Skeletal muscle cell (primary cell): ENCODE data around the gene PSMB10.
"Not testable (repeated sequence)": the region's sequence is repeated elsewhere in the genome, so short reads cannot be mapped to it uniquely, and the experiment has no call there.

Source experiments
- DNase-seq: peaks from one replicate; pipeline ENCODE4 v3.0.0-alpha.2; 2010; ENCODE audit warnings: low read depth
- H3K4me3 ChIP-seq: 2 replicates; pipeline ENCODE4 v1.5.1; 2011; ENCODE audit warnings: low read depth, mild to moderate bottlenecking, control low read depth, low read length, moderate library complexity

The PSMB10 gene

DNA sequence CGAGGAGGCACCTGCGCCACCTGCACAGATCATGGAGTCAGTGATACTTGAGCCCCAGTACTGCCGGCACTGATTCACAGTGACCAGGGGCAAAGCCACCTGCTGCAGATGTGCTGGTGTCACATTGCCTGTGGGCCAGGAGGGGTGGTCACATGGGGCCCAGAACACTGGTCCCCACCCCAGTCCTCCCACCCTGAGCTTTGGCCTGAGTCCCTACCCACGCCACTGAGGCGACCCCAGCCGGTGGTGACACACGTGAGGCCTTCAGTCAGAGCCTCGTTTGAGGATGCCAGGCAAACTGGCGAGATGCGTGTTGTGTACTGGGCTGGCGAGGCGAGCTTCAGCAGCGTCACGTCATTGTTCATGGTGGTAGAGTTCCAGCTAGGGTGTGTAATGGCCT lies 6.5 kb downstream of the PSMB10 start:
- H3K4me3 ChIP-seq = no peak overlapping the region
- no peak for DNase-seq

DNA sequence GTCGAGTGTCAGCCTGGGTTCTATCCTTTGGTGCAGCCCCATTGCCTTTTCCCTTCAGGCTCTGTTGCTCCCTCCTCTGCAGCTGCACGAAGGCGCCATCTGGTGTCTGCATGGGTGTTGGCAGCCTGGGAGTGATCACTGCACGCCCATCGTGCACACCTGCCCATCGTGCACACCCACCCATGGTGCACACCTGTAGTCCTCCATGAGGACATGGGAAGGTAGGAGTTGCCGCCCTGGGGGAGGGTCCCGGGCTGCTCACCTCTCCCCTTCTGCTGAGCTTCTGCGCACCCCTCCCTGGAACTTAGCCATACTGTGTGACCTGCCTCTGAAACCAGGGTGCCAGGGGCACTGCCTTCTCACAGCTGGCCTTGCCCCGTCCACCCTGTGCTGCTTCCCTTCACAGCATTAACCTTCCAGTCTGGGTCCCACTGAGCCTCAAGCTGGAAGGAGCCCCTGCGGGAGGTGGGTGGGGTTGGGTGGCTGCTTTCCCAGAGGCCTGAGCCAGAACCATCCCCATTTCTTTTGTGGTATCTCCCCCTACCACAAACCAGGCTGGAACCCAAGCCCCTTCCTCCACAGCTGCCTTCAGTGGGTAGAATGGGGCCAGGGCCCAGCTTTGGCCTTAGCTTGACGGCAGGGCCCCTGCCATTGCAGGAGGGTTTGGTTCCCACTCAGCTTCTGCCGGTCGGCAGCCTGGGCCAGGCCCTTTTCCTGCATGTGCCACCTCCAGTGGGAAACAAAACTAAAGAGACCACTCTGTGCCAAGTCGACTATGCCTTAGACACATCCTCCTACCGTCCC lies 7.9 kb downstream of the PSMB10 start:
- DNase-seq = no peak
- no peak overlapping the region for H3K4me3 ChIP-seq

DNA sequence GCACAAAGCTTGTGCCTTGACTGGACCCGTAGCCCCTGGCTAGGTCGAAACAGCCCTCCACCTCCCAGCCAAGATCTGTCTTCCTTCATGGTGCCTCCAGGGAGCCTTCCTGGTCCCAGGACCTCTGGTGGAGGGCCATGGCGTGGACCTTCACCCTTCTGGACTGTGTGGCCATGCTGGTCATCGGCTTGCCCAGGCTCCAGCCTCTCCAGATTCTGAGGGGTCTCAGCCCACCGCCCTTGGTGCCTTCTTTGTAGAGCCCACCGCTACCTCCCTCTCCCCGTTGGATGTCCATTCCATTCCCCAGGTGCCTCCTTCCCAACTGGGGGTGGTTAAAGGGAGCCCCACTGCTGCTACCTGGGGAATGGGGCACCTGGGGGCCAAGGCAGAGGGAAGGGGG lies 8.5 kb downstream of the PSMB10 start:
- H3K4me3 ChIP-seq = no peak overlapping the region
- no peak for DNase-seq

DNA sequence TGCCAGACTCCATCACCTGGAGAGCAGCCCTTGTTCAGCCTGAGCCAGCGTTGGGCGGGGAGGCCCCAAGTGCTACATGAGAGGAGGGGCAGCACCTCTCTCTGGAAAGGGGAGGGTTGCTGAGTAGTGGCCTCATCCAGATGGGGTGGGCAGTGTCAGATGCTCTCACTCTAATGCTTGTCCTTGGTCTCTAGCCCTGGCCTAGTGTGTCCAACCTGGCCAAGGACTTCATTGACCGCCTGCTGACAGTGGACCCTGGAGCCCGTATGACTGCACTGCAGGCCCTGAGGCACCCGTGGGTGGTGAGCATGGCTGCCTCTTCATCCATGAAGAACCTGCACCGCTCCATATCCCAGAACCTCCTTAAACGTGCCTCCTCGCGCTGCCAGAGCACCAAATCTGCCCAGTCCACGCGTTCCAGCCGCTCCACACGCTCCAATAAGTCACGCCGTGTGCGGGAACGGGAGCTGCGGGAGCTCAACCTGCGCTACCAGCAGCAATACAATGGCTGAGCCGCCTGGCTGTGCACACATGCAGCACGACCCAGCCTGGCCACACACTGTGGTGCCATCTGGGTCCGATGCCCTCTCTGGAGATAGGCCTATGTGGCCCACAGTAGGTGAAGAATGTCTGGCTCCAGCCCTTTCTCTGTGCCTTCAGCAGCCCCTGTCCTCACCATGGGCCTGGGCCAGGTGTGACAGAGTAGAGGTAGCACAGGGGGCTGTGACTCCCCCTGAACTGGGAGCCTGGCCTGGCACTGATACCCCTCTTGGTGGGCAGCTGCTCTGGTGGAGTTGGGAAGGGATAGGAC lies 9.3 kb downstream of the PSMB10 start:
- H3K4me3 ChIP-seq = no peak overlapping the region
- no peak for DNase-seq

DNA sequence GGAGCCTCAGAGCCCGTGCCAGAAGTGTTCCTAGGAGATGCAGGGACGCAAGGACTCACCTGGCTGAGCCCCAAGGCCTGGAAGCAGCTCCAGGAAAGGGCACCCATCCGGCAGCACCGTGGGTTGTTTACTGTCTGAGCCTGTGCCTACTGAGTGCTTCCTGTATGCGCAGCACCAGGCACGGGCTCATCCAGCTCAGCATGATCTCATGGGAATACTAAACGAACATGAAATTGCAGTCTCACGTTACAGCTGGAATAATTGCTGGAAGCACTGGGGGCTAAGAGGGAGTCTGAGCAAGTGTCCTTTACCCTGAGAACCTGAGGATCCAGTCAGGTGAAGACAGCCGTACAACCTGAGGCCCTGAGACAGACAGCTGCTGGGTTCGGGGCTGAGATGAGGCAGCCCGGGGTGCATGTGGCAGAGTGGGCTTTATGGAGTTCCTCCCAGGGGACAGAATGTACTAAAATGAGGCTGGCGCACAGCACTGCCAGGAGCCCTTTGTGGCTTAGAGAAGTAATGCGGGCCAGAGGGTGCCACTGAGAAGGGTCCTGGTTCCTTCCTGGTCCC lies 10.4 kb downstream of the PSMB10 start:
- H3K4me3 ChIP-seq = no peak overlapping the region
- no peak for DNase-seq

DNA sequence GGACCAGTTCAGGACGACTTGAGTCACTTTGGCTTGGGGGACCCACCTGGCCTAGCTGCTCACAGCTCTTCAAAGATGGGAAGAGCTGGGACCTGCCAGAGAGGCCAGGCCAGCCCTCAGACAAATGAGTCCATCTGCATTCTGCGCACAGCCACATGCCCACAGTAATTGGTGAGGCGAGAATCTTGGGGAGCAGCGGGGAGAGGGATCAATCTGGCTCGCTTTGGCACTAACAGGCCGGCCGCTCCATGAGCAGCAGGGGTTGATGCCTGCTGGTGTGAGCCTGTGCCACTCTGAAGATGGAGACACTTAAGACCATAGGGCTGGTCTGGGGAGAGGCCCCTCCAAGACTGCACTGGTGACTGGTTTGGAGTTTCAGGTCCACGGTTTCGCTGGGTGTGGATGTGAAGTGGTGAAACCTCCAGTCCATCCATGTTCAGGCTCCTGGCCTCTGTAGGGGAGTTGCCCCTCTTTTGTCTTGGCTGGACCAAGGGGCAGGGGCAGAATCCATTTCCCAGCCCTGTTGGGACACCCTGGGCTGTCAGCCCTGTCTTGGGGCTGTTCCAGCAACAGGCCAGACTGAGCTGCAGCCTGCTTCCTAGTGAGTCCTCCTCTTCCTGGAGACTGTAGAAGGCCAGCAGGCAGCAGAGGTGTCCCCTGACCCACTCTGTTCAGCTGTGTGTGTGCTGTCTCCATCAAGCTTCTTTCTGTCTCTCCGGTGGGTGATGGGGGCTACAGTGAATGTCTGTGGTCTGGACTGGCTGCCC lies 12.3 kb downstream of the PSMB10 start:
- no peak for DNase-seq
- H3K4me3 ChIP-seq = no peak overlapping the region

DNA sequence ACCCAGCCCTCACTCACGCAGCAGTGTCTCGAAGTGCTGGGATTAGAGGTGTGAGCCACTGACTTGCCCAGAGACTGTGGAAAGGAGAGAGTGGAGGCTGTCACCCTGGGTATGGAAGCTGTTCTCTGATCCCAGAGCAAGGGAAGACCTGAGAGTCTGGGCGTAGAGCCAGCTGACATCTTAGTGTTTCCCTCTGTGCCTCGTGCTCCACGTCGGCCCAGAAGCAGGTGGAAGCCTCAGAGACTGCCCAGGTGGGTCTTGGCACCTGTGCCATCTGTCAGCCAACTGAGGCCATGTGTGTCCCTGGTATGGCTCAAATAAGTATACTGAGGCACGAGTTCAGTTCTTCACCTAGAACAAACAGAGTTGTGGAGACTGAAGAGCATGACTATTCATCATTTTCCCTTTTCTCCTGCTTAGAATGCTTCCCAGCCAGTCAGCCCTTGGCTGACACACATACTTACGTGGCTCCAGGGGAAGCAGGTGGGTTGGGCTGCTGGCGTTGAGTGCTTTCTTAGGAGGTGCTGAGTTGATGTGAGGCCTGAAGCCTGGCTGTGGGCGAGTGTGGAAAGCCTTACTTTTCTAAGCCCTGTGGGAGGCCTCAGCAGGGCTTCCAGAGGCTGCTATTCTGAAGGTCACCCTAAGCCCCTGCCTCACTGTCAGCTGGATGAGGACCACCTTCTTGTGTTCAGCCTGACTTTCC lies 13.1 kb downstream of the PSMB10 start:
- no peak overlapping the region for H3K4me3 ChIP-seq
- DNase-seq = no peak

DNA sequence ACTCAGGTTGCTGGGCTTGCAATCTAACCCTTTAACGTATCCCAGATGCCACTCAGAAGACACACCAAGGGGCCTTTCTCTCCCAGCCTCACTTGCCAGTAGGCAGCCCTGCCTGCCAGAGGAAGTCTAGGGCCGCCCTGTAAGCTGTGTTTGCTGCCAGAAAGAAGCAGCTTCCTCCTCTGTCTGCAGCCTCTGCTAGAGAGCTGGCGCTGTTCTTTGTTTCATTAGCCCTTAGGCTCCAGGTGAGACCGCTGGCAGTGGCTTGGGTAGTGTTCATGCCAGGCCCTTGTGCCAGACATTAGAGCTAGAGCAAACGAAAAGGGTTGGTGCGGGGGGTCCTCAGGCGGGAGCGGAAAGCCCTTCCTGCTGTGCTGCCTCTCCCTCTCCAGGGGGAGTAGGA lies 13.9 kb downstream of the PSMB10 start:
- DNase-seq = no peak
- no peak overlapping the region for H3K4me3 ChIP-seq

DNA sequence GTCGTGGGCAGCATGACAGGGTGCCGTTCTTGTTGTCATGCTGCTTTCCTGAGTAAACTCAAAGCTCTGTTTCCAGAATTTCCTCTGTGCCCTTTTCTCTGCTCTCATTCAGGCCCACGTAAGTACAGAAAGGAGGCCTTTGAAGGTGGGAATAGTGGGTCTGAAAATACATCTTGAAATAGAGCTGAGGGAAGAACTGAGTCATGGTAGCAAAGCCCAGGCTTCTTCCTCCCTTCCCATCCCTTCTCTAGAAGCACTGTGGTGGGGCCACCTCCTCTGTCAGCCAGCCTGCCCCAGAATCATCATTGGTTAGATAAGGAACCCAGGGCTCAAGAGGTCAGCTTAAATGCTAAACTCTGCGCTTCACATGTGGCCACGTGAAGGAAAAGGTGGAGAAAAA lies 14.4 kb downstream of the PSMB10 start:
- DNase-seq = no peak
- H3K4me3 ChIP-seq = no peak overlapping the region

DNA sequence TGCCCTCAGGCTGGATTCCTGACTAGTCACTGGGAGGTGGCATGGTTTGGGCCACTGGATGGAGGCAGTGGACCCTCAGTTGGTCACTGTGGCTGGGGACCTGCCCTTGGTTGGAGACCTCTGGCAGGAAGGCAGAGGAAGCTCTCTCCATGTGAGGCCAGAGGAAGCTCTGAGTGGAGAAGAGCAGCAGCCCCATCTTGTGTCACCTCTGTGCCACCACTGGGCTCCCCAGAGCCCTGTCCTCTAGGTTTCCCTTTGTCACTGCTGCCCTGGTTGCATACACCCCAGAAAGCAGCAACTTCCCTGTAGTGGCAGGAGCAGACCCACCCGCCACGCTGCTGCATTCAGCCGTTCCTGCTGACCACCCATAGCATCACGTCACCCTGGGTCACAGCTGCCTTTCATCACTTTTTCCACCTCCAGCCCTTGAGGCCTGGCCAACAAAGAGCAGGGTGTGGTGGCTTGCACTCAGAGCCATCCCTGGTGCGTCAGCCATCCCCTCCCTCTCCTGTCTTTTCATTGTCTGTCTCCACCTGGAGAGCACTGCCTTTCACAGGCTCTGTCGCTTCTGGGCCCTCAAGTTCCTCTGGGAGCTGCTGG lies 16.9 kb downstream of the PSMB10 start:
- no peak for DNase-seq
- H3K4me3 ChIP-seq = no peak overlapping the region

DNA sequence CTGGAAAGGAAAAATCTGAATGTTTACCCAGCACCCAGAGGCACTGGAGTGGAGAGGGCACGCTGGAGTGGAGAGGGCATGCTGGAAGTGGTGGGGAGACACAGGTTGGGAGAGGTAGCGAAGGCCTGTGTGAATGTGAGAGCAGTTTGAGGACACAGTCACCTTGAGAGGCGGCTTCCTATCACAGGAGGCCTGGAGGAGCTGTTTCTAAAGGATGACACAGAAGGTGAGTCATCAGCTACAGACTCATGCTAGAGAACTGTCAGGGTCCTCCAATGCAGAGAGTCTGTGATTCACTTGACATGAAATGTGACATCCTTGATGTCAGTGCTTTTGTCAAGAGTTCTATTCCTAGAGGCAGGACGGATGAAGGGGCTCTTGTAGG lies 18.8 kb downstream of the PSMB10 start:
- peak; percentile 56 for DNase-seq
- no peak overlapping the region for H3K4me3 ChIP-seq

DNA sequence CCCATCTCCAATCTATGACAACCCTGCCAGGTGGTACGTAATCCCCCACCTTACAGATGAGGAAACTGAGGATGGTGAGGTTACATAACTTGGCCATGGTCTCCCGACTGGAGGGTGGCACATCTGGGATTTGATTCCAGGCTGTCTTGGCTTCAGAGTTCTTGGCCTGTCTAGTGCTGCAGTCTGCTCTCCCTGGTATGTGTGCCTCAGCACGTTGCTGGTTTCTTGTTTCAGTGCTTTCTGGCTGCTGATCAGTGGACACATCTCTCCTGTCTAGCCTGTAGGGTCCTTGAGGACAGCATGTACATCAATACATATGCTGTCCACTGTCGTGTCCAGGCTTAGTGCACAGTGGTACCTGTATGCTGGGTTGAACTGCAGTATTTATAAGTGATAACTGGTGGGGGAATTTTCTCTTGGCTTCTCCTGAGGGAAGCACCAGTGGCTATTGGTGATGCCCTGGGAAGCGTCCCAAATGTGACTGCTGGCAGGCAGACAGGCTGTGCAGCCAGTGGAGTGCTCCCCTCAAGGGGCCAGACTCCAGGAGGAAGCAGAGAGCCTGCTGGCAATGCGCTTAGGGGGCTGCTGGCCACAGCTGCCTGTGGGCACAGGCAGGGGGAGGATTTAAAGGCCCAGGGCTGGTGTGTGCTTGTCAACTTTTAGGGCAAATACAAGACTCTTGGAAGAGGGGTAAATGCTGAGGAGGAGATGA lies 19.4 kb downstream of the PSMB10 start:
- no peak for DNase-seq
- no peak overlapping the region for H3K4me3 ChIP-seq

DNA sequence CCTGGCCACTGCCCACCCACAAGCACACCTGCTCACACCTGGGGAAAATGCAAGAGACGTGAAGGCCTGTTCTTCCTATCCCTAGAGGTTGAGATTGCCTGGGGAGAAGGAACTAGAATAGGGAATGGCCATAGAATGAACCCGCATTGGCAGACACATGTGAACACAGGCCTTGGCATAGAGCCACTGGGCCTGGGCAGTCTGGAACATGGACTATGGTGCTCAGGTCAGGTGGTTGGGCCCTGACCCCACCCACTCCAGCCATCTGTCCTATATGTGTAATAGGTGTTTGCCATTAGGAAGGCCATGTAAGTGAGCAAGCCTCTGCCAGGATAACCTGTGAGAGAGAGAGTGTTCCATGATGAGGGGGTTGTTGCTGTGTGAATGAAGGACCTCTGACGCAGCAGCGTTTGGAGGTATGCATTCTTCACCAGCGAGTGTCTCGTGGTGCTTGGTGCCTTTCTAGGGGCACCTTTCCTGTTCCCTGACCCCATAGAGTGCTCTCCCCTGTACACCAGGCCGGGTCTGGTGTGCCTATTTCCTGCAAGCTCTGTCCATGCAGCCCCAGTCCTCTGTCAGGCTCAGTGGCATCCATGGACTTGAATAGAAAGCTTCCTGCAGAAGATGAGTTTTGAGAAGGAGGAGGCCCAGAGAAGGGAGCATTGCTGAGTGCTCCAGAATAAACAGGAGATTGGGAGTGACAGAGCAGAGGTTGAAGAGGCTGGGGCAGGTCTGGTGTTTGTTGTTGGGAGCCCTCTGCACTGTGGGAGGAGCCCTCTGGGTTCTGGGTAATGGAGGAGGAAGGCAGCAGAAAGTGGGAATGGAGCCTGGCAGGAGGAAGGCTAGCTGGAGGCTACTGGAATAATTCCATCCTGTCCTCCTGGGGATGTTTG lies 20.6 kb downstream of the PSMB10 start:
- no peak for DNase-seq
- H3K4me3 ChIP-seq = no peak overlapping the region

DNA sequence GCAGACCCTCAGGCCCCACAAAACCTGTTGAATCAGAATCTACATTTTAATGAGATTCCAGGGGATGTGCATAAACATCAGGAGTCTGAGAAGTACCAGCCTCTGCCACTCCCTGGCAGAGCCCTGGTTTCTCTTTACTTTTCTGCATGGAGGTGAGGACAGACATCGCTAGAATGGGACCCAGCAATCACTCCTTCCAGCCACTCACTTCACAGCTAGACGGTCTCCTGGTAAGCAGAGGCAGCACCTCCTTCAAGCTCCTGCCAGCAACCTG lies 21.2 kb downstream of the PSMB10 start:
- not testable (repeated sequence) for DNase-seq, H3K4me3 ChIP-seq

DNA sequence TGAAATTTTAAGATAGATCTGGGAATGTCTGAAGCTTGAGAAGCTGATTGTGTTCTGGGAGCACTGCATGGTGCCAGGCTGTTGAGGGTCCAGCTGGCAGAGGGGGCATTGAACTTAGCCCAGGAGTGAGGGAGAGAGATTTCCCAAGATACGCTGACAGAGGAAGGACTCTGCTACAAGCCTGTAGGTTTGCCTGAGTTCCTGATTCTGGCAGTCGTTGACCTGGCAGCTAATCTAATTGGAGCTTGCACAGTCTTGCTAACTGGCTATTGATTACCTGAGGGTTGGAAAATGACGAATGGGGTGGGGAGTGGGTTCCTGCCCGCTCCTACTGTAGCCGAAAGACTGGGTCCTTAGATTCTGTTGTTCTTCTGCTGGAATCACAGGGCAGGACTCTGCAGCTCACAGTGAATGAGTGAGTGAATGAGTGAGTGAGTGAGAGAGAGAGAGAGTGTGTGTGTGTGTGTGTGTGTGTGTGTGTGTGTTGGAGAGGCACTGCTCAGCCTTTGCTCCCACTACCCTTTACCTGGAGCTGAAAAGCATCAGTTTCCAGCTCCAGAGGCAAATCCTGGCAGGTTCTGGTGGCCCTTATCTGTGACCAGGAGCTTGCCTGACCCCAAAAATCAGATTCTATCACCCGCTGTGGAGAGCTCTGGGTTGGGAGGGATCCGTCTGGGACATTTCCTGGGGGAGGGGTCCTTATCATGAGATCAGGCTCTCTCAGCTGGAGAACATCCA lies 21.7 kb downstream of the PSMB10 start:
- no peak for DNase-seq
- no peak overlapping the region for H3K4me3 ChIP-seq

DNA sequence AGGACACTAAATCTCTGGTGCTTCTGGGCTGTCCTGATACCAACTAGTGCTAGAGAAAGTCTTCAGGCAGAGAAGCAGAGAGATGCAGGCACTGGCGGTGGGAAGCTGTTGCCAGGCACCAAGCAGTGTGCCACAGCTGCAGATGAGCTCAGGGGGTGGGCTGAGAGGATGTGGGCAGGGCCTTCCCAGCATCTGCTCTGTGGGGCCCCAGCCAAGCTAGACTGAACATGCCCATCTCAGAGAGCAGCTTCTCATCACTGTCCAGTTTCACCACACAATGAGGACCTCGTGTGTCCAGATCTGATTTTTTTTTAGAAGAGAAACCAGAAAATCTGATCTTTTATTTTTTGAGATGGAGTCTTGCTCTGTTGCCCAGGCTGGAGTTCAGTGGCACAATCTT lies 26.5 kb downstream of the PSMB10 start:
- DNase-seq = peak; percentile 72
- no peak overlapping the region for H3K4me3 ChIP-seq
